ENCODE data around the gene LHFPL6. TPM values are rescaled to one million over a fixed set of nuclear protein-coding genes. Genes with fewer than 3 reads are reported as not detected.

The LHFPL6 gene
- total RNA-seq, 1 experiment from 2014 or later: 25.7 TPM

- H3K9me3 ChIP-seq (ENCODE audit: control insufficient read depth, insufficient read depth, low read depth, low read length): no peaks in the 10 kb centered on the region
- in situ Hi-C loops (cut with HindIII; ENCODE audit: low pct_unique_long_range_greater_than_20kb, low sequenced_read_pairs) (no loop called here), intact Hi-C loops (cut with micrococcal nuclease; ENCODE audit: unreplicated experiment) (no loop called here)
- TF ChIP-seq SIN3A (IDR thresholded peaks at IDR 0.05; ENCODE audit: borderline replicate concordance, insufficient read depth, low read depth, low read length) (no peak), CTCF (IDR thresholded peaks at IDR 0.05) (0 out of 2 replicates have a peak, but pooled peaks have one; percentile 2), POLR2AphosphoS5 (IDR thresholded peaks at IDR 0.05; ENCODE audit: low read depth, low read length) (no peak), TCF7L2 (IDR thresholded peaks at IDR 0.05; ENCODE audit: low read depth, low read length) (no peak)
- no peak overlapping the region for H3K4me3 ChIP-seq (ENCODE audit: low read depth in 2 of 2, low read length in 2 of 2)
- DNase-seq (ENCODE audit: low read depth, low spot score) (no peak), ATAC-seq (no peak)
- BruUV-seq (replicated peaks): no TSS peak
- H3K4me1 ChIP-seq (ENCODE audit: control insufficient read depth, insufficient read depth, low read length): no peaks in the 10 kb centered on the region; the same call in 1 of the 2 replicates
- POLR2A ChIA-PET: no interaction called here
- no peaks in the 10 kb centered on the region for H3K36me3 ChIP-seq (ENCODE audit: control insufficient read depth, insufficient read depth, low read length)
- CTCF ChIA-PET: no interaction called here
- H3K27me3 ChIP-seq (ENCODE audit: control insufficient read depth, insufficient read depth, low read length): no peaks in the 10 kb centered on the region
- no peak overlapping the region for H3K27ac ChIP-seq (ENCODE audit: low read length)
Measured at GRCh38 chr13:39407138-39407537, 195.9 kb downstream of the LHFPL6 start.

DNA sequence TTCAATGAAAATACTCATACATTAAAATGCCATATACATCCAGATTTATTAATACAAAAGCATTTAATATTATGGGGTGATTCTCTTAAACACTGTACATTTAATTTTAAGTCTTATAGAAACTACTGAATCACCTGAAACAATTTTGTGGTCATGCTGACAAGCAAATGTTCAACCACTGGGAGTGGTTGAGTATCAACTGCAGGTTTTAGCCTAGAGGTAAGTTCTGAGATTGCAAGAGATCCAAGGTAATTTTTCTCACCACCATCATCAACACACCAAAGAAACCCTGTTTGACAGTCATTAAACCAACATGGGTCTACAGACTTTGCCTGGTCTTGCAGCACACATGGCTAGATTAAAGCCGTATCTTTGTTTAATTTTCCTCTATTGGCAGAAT, 196.3 kb downstream of the LHFPL6 start:
- H3K4me1 ChIP-seq (ENCODE audit: control insufficient read depth, insufficient read depth, low read length): no peaks in the 10 kb centered on the region; the same call in 1 of the 2 replicates
- CTCF ChIA-PET: no interaction called here
- BruUV-seq (replicated peaks): no TSS peak
- DNase-seq (ENCODE audit: low read depth, low spot score) (no peak), ATAC-seq (no peak)
- intact Hi-C loops (cut with micrococcal nuclease; ENCODE audit: unreplicated experiment): no loop called here
- peak; percentile 2; the same call in 1 of the 2 replicates for TF ChIP-seq CTCF (IDR thresholded peaks at IDR 0.05)
- TF ChIP-seq TCF7L2 (IDR thresholded peaks at IDR 0.05; ENCODE audit: low read depth, low read length): no peak
- no peak overlapping the region for H3K27ac ChIP-seq (ENCODE audit: low read length)
- no peaks in the 10 kb centered on the region for H3K36me3 ChIP-seq (ENCODE audit: control insufficient read depth, insufficient read depth, low read length)
- in situ Hi-C loops (cut with HindIII; ENCODE audit: low pct_unique_long_range_greater_than_20kb, low sequenced_read_pairs): no loop called here
- H3K4me3 ChIP-seq (ENCODE audit: low read depth in 2 of 2, low read length in 2 of 2): no peak overlapping the region
- no peaks in the 10 kb centered on the region for H3K9me3 ChIP-seq (ENCODE audit: control insufficient read depth, insufficient read depth, low read depth, low read length)
- POLR2A ChIA-PET: no interaction called here
- no peaks in the 10 kb centered on the region for H3K27me3 ChIP-seq (ENCODE audit: control insufficient read depth, insufficient read depth, low read length)

- no peaks in the 10 kb centered on the region for H3K36me3 ChIP-seq (ENCODE audit: control insufficient read depth, insufficient read depth, low read length)
- TF ChIP-seq CTCF (IDR thresholded peaks at IDR 0.05): no peak
- no peak for TF ChIP-seq POLR2AphosphoS5 (IDR thresholded peaks at IDR 0.05; ENCODE audit: low read depth, low read length)
- TF ChIP-seq, protein P1, sequence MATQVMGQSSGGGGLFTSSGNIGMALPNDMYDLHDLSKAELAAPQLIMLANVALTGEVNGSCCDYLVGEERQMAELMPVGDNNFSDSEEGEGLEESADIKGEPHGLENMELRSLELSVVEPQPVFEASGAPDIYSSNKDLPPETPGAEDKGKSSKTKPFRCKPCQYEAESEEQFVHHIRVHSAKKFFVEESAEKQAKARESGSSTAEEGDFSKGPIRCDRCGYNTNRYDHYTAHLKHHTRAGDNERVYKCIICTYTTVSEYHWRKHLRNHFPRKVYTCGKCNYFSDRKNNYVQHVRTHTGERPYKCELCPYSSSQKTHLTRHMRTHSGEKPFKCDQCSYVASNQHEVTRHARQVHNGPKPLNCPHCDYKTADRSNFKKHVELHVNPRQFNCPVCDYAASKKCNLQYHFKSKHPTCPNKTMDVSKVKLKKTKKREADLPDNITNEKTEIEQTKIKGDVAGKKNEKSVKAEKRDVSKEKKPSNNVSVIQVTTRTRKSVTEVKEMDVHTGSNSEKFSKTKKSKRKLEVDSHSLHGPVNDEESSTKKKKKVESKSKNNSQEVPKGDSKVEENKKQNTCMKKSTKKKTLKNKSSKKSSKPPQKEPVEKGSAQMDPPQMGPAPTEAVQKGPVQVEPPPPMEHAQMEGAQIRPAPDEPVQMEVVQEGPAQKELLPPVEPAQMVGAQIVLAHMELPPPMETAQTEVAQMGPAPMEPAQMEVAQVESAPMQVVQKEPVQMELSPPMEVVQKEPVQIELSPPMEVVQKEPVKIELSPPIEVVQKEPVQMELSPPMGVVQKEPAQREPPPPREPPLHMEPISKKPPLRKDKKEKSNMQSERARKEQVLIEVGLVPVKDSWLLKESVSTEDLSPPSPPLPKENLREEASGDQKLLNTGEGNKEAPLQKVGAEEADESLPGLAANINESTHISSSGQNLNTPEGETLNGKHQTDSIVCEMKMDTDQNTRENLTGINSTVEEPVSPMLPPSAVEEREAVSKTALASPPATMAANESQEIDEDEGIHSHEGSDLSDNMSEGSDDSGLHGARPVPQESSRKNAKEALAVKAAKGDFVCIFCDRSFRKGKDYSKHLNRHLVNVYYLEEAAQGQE (IDR thresholded peaks at IDR 0.05; ENCODE audit: insufficient read depth in 1 of 2, low read depth in 2 of 2, low read length in 1 of 2): no peak
- TF ChIP-seq SIN3A (IDR thresholded peaks at IDR 0.05; ENCODE audit: borderline replicate concordance, insufficient read depth, low read depth, low read length): no peak
- no peak for TF ChIP-seq TCF7L2 (IDR thresholded peaks at IDR 0.05; ENCODE audit: low read depth, low read length)
- DNase-seq (ENCODE audit: low read depth, low spot score) (no peak), ATAC-seq (no peak)
- ChIA-PET POLR2A (no interaction called here), CTCF (no interaction called here)
- no peak overlapping the region for H3K4me3 ChIP-seq (ENCODE audit: low read depth in 2 of 2, low read length in 2 of 2)
- no peak overlapping the region for H3K27ac ChIP-seq (ENCODE audit: low read length)
- no peaks in the 10 kb centered on the region for H3K27me3 ChIP-seq (ENCODE audit: control insufficient read depth, insufficient read depth, low read length)
- intact Hi-C loops (cut with micrococcal nuclease; ENCODE audit: unreplicated experiment) (no loop called here), in situ Hi-C loops (cut with HindIII; ENCODE audit: low pct_unique_long_range_greater_than_20kb, low sequenced_read_pairs) (no loop called here)
- no peaks in the 10 kb centered on the region for H3K9me3 ChIP-seq (ENCODE audit: control insufficient read depth, insufficient read depth, low read depth, low read length)
- no TSS peak for BruUV-seq (replicated peaks)
- no peaks in the 10 kb centered on the region; the same call in 1 of the 2 replicates for H3K4me1 ChIP-seq (ENCODE audit: control insufficient read depth, insufficient read depth, low read length)
Measured at GRCh38 chr13:39405596-39406205, 197.3 kb downstream of the LHFPL6 start.

Data from Panc1 (cell line).